ENCODE data around the gene SBDS.
"Not testable (repeated sequence)": the region's sequence is repeated elsewhere in the genome, so short reads cannot be mapped to it uniquely, and the experiment has no call there.

Gene SBDS

GRCh38 chr7:66996444-66997191 lies 1.2 kb upstream of the SBDS start, which contains the start of gene TYW1:
TSS of gene TYW1 (plus strand) at chr7:66996833. CDS start at chr7:66996979, 146 bp downstream.
- peak; percentile 94 to 97 for DNase-seq (ENCODE audit: low read depth in 2 of 2)

- peak; percentile 8 to 13 for DNase-seq (ENCODE audit: low read depth in 2 of 2)
These were observed 716 bp downstream of the SBDS start for GRCh38 chr7:66994691-66995049.

- not testable (repeated sequence) for DNase-seq (ENCODE audit: low read depth in 2 of 2)
These were observed 1.3 kb downstream of the SBDS start for GRCh38 chr7:66994051-66994450.

DNA sequence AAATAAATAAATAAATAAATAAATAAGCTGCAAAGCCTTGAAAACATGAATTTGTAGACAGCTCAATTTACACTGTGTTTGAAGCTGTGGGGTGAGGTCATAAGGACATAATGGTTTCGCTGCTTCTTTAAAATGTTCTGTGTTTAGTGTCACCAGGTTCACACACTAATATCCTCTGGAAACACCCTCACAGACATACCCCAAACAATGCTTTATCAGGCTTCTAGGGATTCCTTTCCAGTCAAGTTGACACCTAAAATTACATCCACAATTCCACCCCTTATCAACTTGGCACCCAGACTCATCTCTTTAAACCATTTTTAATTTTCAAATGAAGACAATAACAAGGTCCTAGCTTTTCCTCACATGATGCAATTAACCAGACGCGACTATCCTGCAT lies 5.8 kb downstream of the SBDS start:
- not testable (repeated sequence) for DNase-seq (ENCODE audit: low read depth in 2 of 2)

- DNase-seq (ENCODE audit: low read depth in 2 of 2): not testable (repeated sequence)
These were observed 15.1 kb downstream of the SBDS start for GRCh38 chr7:66980336-66980735.

GRCh38 chr7:66979013-66979412 lies 16.4 kb downstream of the SBDS start:
- DNase-seq (ENCODE audit: low read depth in 2 of 2): not testable (repeated sequence)

DNA sequence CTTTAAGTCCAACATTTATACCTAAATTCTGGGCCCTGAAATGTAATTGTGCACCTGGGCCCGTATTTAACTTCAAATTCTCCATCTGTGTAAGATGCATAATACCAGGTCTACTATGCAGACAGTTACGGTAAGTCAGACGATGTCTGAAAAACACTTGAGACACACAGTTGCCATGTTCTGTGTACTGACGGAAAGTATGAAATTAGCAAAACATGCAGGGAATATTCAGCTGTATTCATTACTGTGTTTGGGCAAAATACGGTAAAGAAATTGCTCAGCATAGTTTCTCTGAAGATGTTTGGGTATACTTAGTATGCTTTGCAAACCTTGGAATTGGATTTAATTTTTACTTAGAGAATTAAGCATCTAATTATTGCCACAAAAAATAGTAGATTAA lies 17.1 kb downstream of the SBDS start:
- not testable (repeated sequence) for DNase-seq (ENCODE audit: low read depth in 2 of 2)

- DNase-seq (ENCODE audit: low read depth in 2 of 2): no peak
These were observed 20.3 kb downstream of the SBDS start for GRCh38 chr7:66974986-66975590.

DNA sequence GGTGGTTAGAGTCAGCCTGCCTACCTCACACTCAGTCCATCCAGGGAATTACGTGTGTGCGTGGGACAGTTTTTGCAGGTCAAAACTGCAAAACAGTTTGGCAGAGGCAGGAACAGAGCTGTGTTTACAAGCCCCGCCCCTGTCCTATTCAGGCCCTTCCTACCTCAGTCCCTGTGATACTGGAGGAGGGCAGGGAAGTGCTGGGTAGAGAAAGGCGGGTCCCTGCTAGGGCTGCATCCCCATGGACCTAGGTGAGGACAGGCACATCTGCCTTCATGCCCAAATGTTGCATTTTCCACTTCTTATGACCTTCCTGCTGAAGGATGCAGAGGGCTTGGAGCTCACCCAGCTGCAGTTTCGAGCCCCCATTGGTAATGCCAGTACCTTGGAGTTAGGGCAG lies 25.1 kb downstream of the SBDS start:
- no peak for DNase-seq (ENCODE audit: low read depth in 2 of 2)

DNA sequence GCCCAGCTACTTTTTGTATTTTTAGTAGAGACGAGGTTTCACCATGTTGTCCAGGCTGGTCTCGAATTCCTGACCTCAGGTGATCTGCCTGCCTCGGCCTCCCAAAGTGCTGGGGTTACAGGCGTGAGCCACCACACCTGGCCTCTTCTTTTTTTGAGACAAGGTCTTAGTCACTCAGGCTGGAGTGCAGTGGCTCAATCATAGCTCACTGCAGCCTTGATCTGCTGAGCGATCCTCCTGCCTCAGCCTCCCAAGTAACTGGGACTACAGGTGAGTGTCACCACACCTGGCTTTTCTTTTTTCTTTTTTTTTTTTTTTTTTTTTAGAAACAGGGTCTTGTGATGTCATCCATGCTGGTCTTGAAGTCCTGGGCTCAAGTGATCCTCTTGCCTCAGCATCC lies 26.4 kb downstream of the SBDS start:
- not testable (repeated sequence) for DNase-seq (ENCODE audit: low read depth in 2 of 2)

- no peak for DNase-seq (ENCODE audit: low read depth in 2 of 2)
These were observed 28.4 kb downstream of the SBDS start for GRCh38 chr7:66967029-66967428.

- DNase-seq (ENCODE audit: low read depth in 2 of 2): no peak
These were observed 31.0 kb downstream of the SBDS start for GRCh38 chr7:66964411-66964810.

DNA sequence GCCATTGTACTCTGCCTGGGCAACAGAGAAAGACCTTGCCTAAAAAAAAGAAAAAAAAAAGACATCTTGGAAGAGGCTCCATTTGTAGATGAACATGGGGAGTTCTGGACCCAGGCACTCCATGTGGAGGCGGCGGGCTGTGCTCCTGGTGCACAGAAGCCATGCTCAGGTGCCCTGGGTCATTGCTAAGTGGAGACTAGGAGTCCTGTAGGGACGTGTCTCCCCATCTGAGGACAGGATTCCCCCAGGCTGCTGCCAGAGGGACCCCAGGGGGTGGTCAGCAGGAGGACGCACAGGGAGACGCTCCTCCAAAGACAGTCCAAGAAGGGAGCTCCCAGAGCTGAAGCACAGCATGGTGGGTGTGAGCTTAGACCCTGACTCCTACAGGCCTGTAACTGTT lies 34.3 kb downstream of the SBDS start:
- no peak for DNase-seq (ENCODE audit: low read depth in 2 of 2)

GRCh38 chr7:66960192-66960591 lies 35.2 kb downstream of the SBDS start:
- DNase-seq (ENCODE audit: low read depth in 2 of 2): no peak

DNA sequence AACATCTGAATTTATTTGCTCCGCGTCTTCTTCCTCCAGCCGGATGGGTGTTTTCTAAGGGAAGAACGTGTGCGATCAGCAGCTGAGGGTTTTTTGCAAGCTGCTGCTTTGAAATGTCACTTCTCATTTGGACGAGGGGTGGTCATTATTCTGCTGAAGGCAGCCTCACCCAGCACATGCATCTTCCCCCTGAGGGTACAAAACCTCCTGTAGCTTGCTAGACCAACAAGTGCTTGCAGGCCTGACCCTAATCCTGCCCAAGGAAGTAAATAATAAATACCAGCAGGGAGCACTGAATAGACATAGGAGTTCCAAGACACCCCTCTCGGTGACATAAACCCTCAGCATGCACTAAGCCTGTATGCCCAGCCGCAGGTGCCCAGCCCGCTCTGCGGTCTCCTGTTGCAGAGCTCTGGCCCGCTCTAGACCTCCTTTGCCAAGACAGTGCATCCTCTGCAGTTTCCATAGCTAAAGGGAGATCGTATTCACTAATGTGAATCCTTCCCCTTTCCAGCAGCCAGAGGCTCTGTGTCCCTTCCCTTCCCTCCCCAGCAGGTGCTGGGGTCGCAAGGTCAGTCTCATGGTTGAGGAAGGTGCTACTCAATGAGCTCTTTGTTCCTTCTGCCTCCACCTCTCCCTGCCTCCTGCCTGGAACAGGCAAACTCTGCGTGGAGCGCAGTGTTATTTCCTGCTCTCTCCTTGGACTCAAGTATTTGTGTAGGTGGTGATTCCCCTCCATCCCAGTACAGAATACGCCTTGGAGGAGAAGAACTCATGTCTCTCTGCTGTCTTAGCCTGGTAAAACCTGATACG lies 36.6 kb downstream of the SBDS start:
- no peak for DNase-seq (ENCODE audit: low read depth in 2 of 2)

- no peak for DNase-seq (ENCODE audit: low read depth in 2 of 2)
These were observed 37.6 kb downstream of the SBDS start for GRCh38 chr7:66957595-66958290.

GRCh38 chr7:66953044-66953427 lies 42.4 kb downstream of the SBDS start:
- no peak for DNase-seq (ENCODE audit: low read depth in 2 of 2)

- DNase-seq (ENCODE audit: low read depth in 2 of 2): no peak
These were observed 42.9 kb downstream of the SBDS start for GRCh38 chr7:66952343-66953043.

DNA sequence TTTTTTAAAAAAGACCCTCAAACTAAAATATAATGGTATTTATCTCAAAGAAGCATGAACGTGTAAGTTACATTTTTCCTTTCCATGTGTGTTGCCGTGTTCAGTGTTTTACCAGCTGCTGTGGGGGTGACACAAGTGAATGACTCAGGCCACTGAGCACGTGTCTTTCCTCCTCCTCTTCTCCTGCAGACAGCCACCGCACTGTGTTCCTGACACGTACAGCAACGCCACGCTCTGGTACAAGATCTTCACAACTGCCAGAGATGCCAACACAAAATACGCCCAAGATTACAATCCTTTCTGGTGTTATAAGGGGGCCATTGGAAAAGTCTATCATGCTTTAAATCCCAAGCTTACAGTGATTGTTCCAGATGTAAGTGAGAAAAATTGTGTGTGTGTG lies 44.6 kb downstream of the SBDS start:
- no peak for DNase-seq (ENCODE audit: low read depth in 2 of 2)

GRCh38 chr7:66950311-66950710 lies 45.1 kb downstream of the SBDS start:
- no peak for DNase-seq (ENCODE audit: low read depth in 2 of 2)

DNA sequence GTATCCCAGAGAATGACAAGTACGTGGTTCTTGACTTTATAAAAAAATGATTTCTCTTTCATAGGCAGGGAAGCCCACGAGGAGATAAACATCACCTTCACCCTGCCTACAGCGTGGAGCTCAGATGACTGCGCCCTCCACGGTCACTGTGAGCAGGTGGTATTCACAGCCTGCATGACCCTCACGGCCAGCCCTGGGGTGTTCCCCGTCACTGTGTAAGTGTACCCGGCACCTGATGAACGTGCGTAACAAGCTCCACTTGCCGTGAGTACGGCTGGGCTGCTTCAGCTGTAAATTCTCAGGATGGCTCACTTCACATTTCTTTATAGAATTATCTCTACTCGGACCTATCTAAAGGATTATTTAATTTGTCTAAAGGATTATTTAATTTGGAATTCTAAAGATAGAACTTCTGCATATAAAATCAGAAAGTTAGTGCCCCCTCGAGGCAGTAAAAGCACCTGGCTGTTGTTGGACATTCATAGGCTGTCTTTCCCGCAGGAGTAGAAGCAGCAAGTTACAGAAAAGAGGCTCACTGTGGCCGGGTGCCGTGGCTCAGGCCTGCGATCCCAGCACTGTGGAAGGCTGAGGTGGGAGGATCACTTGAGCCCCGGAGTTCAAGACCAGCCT lies 46.8 kb downstream of the SBDS start:
- DNase-seq (ENCODE audit: low read depth in 2 of 2): no peak

Data from activated CD8-positive, alpha-beta memory T cell treated with anti-CD3 and anti-CD28 coated beads for 4 hours (primary cell).